B cell (primary cell): ENCODE data around the gene NTNG1. TPM values are rescaled to one million over a fixed set of nuclear protein-coding genes. Genes with fewer than 3 reads are reported as not detected.

Experiments used
- ATAC-seq: fragments of 200-7000 bp; cut with Tn5 transposase; one replicate; pipeline ENCODE4 v1.10.0; 2021; ENCODE audit warnings: low read depth, mild to moderate bottlenecking, moderate number of reproducible peaks, moderate library complexity
- CTCF ChIA-PET: fragments of 350-600 bp; sonication (Branson Sonifier 250); formaldehyde crosslinking; loops from one replicate; lab custom pipeline; 2021; ENCODE audit warnings: antibody characterized with exemption, inconsistent platforms; lab: Charles Lee
- POLR2A ChIA-PET: fragments of 350-600 bp; sonication (Branson Sonifier 250); formaldehyde crosslinking; loops from one replicate; lab custom pipeline; 2021; ENCODE audit warnings: antibody characterized with exemption; lab: Charles Lee
- DNase-seq: peaks from one replicate; pipeline ENCODE4 v3.0.0; 2013
- H2AFZ ChIP-seq: 2 replicates; pipeline ENCODE4 v1.6.1; 2012; ENCODE audit warnings: mild to moderate bottlenecking, low read depth, low read length; ENCODE audit not compliant: insufficient read depth, poor library complexity, severe bottlenecking
- H3K27ac ChIP-seq, 2 donors: 1 replicate in 1 of 2; 2 replicates in 1 of 2; pipeline ENCODE4 v1.5.1; 2012 to 2013; ENCODE audit warnings: low read length in 2 of 2, mild to moderate bottlenecking in 2 of 2, moderate library complexity in 1 of 2
- H3K27me3 ChIP-seq, 4 experiments: fragments of 200-600 bp in 1 of 4; sonication (generic) in 1 of 4; replicated peaks in 1 of 4; 1 replicate in 2 of 4; 2 replicates in 2 of 4; pipeline versions ENCODE4 v1.6.1 to v1.7.0; 2013 to 2016; ENCODE audit warnings: low read length in 3 of 4, mild to moderate bottlenecking in 2 of 4, mixed read lengths in 1 of 4, moderate library complexity in 1 of 4; ENCODE audit not compliant: insufficient read depth in 4 of 4, control insufficient read depth in 3 of 4; ENCODE audit errors: control extremely low read depth in 1 of 4
- H3K36me3 ChIP-seq, 2 experiments: replicated peaks in 1 of 2; 1 replicate in 1 of 2; 2 replicates in 1 of 2; pipeline versions ENCODE4 v1.6.1 to v1.7.1; 2013; ENCODE audit warnings: low read length in 1 of 2; ENCODE audit not compliant: insufficient read depth in 2 of 2, control insufficient read depth in 1 of 2; ENCODE audit errors: control extremely low read depth in 1 of 2, extremely low read depth in 1 of 2
- H3K4me1 ChIP-seq, 2 donors: fragments of 200-600 bp in 1 of 2; sonication (generic) in 1 of 2; 1 replicate in 1 of 2; 2 replicates in 1 of 2; pipeline versions ENCODE4 v1.5.1 to v1.6.1; 2013 to 2017; ENCODE audit warnings: low read length in 2 of 2; ENCODE audit not compliant: control insufficient read depth in 2 of 2, insufficient read depth in 2 of 2
- H3K4me2 ChIP-seq: replicated peaks from 2 replicates; pipeline ENCODE3; 2012; ENCODE audit warnings: mild to moderate bottlenecking, low read depth, low read length; ENCODE audit not compliant: poor library complexity, severe bottlenecking
- H3K4me3 ChIP-seq, 5 experiments: fragments of 200-600 bp in 1 of 5; sonication (generic) in 1 of 5; 1 replicate in 3 of 5; 2 replicates in 2 of 5; pipeline versions ENCODE4 v1.5.1 to v1.7.0; 2011 to 2016; ENCODE audit warnings: low read length in 4 of 5, mild to moderate bottlenecking in 4 of 5, low read depth in 2 of 5, control low read depth in 1 of 5, moderate library complexity in 1 of 5; ENCODE audit not compliant: insufficient read depth in 1 of 5; ENCODE audit errors: control extremely low read depth in 1 of 5, extremely low read depth in 1 of 5
- H3K79me2 ChIP-seq: fragments of 200-600 bp; sonication (generic); one replicate; pipeline ENCODE4 v1.6.0; 2016; ENCODE audit warnings: low read length; ENCODE audit not compliant: control insufficient read depth, insufficient read depth
- H3K9ac ChIP-seq: fragments of 200-600 bp; sonication (generic); 2 replicates; pipeline ENCODE4 v1.6.1; 2017; ENCODE audit warnings: mild to moderate bottlenecking, low read length, moderate library complexity
- H3K9me3 ChIP-seq, 3 donors: one replicate each; pipeline versions ENCODE4 v1.6.1 to v1.7.1; 2013; ENCODE audit warnings: low read length in 2 of 3; ENCODE audit not compliant: control insufficient read depth in 2 of 3, insufficient read depth in 1 of 3; ENCODE audit errors: control extremely low read depth in 1 of 3
- H4K20me1 ChIP-seq: 2 replicates; pipeline ENCODE4 v1.6.0; 2012; ENCODE audit warnings: mild to moderate bottlenecking, low read length; ENCODE audit not compliant: insufficient read depth, control insufficient read depth, poor library complexity, severe bottlenecking
- H3K27ac Mint-ChIP-seq: one replicate; pipeline ENCODE4 v1.8.0; 2021; ENCODE audit warnings: mixed read lengths
- H3K27me3 Mint-ChIP-seq: one replicate; pipeline ENCODE4 v1.8.0; 2021; ENCODE audit warnings: mixed read lengths
- H3K4me1 Mint-ChIP-seq: one replicate; pipeline ENCODE4 v1.8.0; 2021; ENCODE audit warnings: mixed read lengths
- H3K4me3 Mint-ChIP-seq: one replicate; pipeline ENCODE4 v1.8.0; 2021; ENCODE audit warnings: mixed read lengths
- H3K9me3 Mint-ChIP-seq: one replicate; pipeline ENCODE4 v1.8.0; 2022; ENCODE audit warnings: mixed read lengths; ENCODE audit not compliant: insufficient read depth
- CTCF ChIP-seq: fragments of 200-600 bp; IDR thresholded peaks from one replicate; pipeline ENCODE4 v1.8.0; 2022; ENCODE audit warnings: antibody characterized with exemption, mild to moderate bottlenecking
- EZH2 ChIP-seq: IDR thresholded peaks from 2 replicates; pipeline ENCODE4 v1.6.1; 2012; ENCODE audit warnings: borderline replicate concordance, low read depth, mild to moderate bottlenecking, moderate library complexity, low read length; ENCODE audit not compliant: insufficient read depth, poor library complexity, severe bottlenecking
- WGBS: methylation state at CpG from one replicate; pipeline ENCODE4 v1.1.5; 2013; ENCODE audit warnings: missing lambda C conversion rate; ENCODE audit not compliant: insufficient coverage; 5-methylcytosine and 5-hydroxymethylcytosine counted together
- intact Hi-C: fragments of 100-400 bp; cut with micrococcal nuclease; formaldehyde crosslinking; loops from one replicate; pipeline ENCODE4 v1.10.0; 2022
- polyA plus RNA-seq: library from polyadenylated mRNA; depleted of rRNA; stranded (reverse); fragments of >200 nt; gene quantifications from 2 replicates; pipeline ENCODE4 v1.2.3, GENCODE V29; 2012
- total RNA-seq, 2 donors: library from RNA; stranded (reverse); fragments of 120-200 nt in 1 of 2; gene quantifications; 1 replicate in 1 of 2; 2 replicates in 1 of 2; pipeline versions ENCODE4 v1.2.3 to v1.2.4, GENCODE V29; 2013 to 2022

Gene NTNG1
- total and polyA plus RNA-seq, 2 donors (not counting 1 experiment from before 2014, with no cell fraction given) = 2.8 to 3.7 TPM

GRCh38 chr1:107105914-107106313 is 34.9 kb upstream of the NTNG1 start:
- no peaks in the 10 kb centered on the region for H3K27me3 Mint-ChIP-seq
- H3K36me3 ChIP-seq = no peaks in the 10 kb centered on the region
- 86% methylated on average over 2 of the region's 3 CpGs for WGBS

GRCh38 chr1:107110326-107110725 is 30.5 kb upstream of the NTNG1 start:
- H4K20me1 ChIP-seq = no peaks in the 10 kb centered on the region
- H3K9ac ChIP-seq = no peak overlapping the region
- H2AFZ ChIP-seq = no peak overlapping the region
- Mint-ChIP-seq H3K27ac (no peak overlapping the region), H3K4me3 (no peak overlapping the region), H3K4me1 (no peaks in the 10 kb centered on the region), H3K9me3 (no peaks in the 10 kb centered on the region), H3K27me3 (peaks cover 1% of the 10 kb centered on the region)
- no peaks in the 10 kb centered on the region for H3K9me3 ChIP-seq
- H3K79me2 ChIP-seq = no peaks in the 10 kb centered on the region
- no CpG with 5 or more reads among the region's 4 CpGs for WGBS
- ChIA-PET CTCF (no interaction called here), POLR2A (no interaction called here)
- H3K4me3 ChIP-seq = no peak overlapping the region
- ATAC-seq (no peak), DNase-seq (no peak)
- no peaks in the 10 kb centered on the region for H3K36me3 ChIP-seq
- TF ChIP-seq EZH2 = no peak
- no peak for TF ChIP-seq CTCF
- no peak overlapping the region for H3K27ac ChIP-seq
- no peaks in the 10 kb centered on the region for H3K4me1 ChIP-seq
- no peak overlapping the region for H3K4me2 ChIP-seq
- intact Hi-C loops = no loop called here
- no peaks in the 10 kb centered on the region for H3K27me3 ChIP-seq

More at GRCh38 chr1:107105914-107106313, 34.9 kb upstream of the NTNG1 start:
- no peak for ATAC-seq
- no peak overlapping the region for H3K9ac ChIP-seq
- Mint-ChIP-seq H3K4me1 (peaks cover 4% of the 10 kb centered on the region), H3K4me3 (no peak overlapping the region), H3K27ac (no peak overlapping the region), H3K9me3 (no peaks in the 10 kb centered on the region)
- H3K27me3 ChIP-seq = no peaks in the 10 kb centered on the region
- H3K27ac ChIP-seq = no peak overlapping the region
- H3K79me2 ChIP-seq = no peaks in the 10 kb centered on the region
- no peak for TF ChIP-seq EZH2
- no peak for TF ChIP-seq CTCF
- intact Hi-C loops = no loop called here
- no peaks in the 10 kb centered on the region for H3K9me3 ChIP-seq
- H2AFZ ChIP-seq = no peak overlapping the region
- no peak for DNase-seq
- H3K4me3 ChIP-seq = no peak overlapping the region
- ChIA-PET CTCF (no interaction called here), POLR2A (no interaction called here)
- H3K4me2 ChIP-seq = no peak overlapping the region
- no peaks in the 10 kb centered on the region for H4K20me1 ChIP-seq
- H3K4me1 ChIP-seq = no peaks in the 10 kb centered on the region
